Kidney tubule cell (primary cell): ENCODE results near the gene NTRK2.

ENCODE experiments used
- DNase-seq: peaks from one replicate; pipeline ENCODE4 v3.0.0-alpha.2; 2018; ENCODE audit warnings: low spot score

NTRK2 gene

GRCh38 chr9:84819491-84819991 lies 150.0 kb downstream of the NTRK2 start:
- DNase-seq = no peak

- no peak for DNase-seq
Observed at GRCh38 chr9:84821431-84821830, 151.9 kb downstream of the NTRK2 start.

- DNase-seq = no peak
Observed at GRCh38 chr9:84822589-84823233, 153.2 kb downstream of the NTRK2 start.

GRCh38 chr9:84823421-84824271 lies 154.1 kb downstream of the NTRK2 start:
- DNase-seq = peak; percentile 60

- no peak for DNase-seq
Observed at GRCh38 chr9:84827216-84827765, 157.8 kb downstream of the NTRK2 start.

- DNase-seq = no peak
Observed at GRCh38 chr9:84828046-84828445, 158.5 kb downstream of the NTRK2 start.

- no peak for DNase-seq
Observed at GRCh38 chr9:84829471-84829870, 159.9 kb downstream of the NTRK2 start.

- DNase-seq = no peak
Observed at GRCh38 chr9:84829997-84830696, 160.6 kb downstream of the NTRK2 start.

GRCh38 chr9:84831377-84831776 lies 161.8 kb downstream of the NTRK2 start:
- DNase-seq = no peak

- no peak for DNase-seq
Observed at GRCh38 chr9:84832453-84832852, 162.9 kb downstream of the NTRK2 start.

- no peak for DNase-seq
Observed at GRCh38 chr9:84834426-84834825, 164.9 kb downstream of the NTRK2 start.

GRCh38 chr9:84835745-84836144 lies 166.2 kb downstream of the NTRK2 start:
- DNase-seq = no peak

GRCh38 chr9:84838879-84839278 lies 169.3 kb downstream of the NTRK2 start:
- DNase-seq = no peak

- peak; percentile 80 for DNase-seq
Observed at GRCh38 chr9:84839541-84839940, 170.0 kb downstream of the NTRK2 start.

GRCh38 chr9:84841931-84842330 lies 172.4 kb downstream of the NTRK2 start:
- DNase-seq = no peak

- no peak for DNase-seq
Observed at GRCh38 chr9:84843175-84843824, 173.8 kb downstream of the NTRK2 start.

- peak; percentile 77 for DNase-seq
Observed at GRCh38 chr9:84845956-84846900, 176.7 kb downstream of the NTRK2 start.

- no peak for DNase-seq
Observed at GRCh38 chr9:84846906-84847305, 177.4 kb downstream of the NTRK2 start.

GRCh38 chr9:84849049-84849448 lies 179.5 kb downstream of the NTRK2 start:
- no peak for DNase-seq

GRCh38 chr9:84850830-84851392 lies 181.4 kb downstream of the NTRK2 start:
- DNase-seq = no peak
